CD4-positive, CD25-positive, alpha-beta regulatory T cell (primary cell): ENCODE measurements around the gene PRAMEF2. TPM values are rescaled to one million over a fixed set of nuclear protein-coding genes. Genes with fewer than 3 reads are reported as not detected.
"Not testable (repeated sequence)": the region's sequence is repeated elsewhere in the genome, so short reads cannot be mapped to it uniquely, and the experiment has no call there.

Experiments
- ATAC-seq, 2 donors: fragments of 150-1000 bp; cut with Tn5 transposase; one replicate each; pipeline ENCODE4 v1.10.0; 2021; ENCODE audit warnings: low read depth in 2 of 2, moderate number of reproducible peaks in 2 of 2, moderate library complexity in 1 of 2
- DNase-seq, 3 donors: peaks; one replicate each; pipeline versions ENCODE4 v3.0.0 to v3.0.0-alpha.2; 2012 to 2022; ENCODE audit warnings: mixed read lengths in 1 of 3
- H3K27ac ChIP-seq: one replicate; pipeline ENCODE4 v1.7.0; 2013; ENCODE audit warnings: mild to moderate bottlenecking, low read length; ENCODE audit not compliant: insufficient read depth, poor library complexity, severe bottlenecking
- H3K27me3 ChIP-seq: one replicate; pipeline ENCODE4 v1.7.0; 2013; ENCODE audit warnings: low read length; ENCODE audit not compliant: control insufficient read depth, insufficient read depth
- H3K36me3 ChIP-seq: one replicate; pipeline ENCODE4 v1.7.0; 2013; ENCODE audit warnings: mild to moderate bottlenecking, low read length, moderate library complexity; ENCODE audit not compliant: control insufficient read depth, insufficient read depth
- H3K4me1 ChIP-seq: 2 replicates; pipeline ENCODE4 v1.7.0; 2013; ENCODE audit warnings: mild to moderate bottlenecking, low read length; ENCODE audit not compliant: insufficient read depth, control insufficient read depth, poor library complexity, severe bottlenecking
- H3K4me3 ChIP-seq: one replicate; pipeline ENCODE4 v1.7.0; 2013; ENCODE audit warnings: low read depth, mild to moderate bottlenecking, low read length, moderate library complexity
- H3K9me3 ChIP-seq, 2 experiments: 1 replicate in 1 of 2; 2 replicates in 1 of 2; pipeline ENCODE4 v1.7.0; 2013; ENCODE audit warnings: low read length in 2 of 2, mild to moderate bottlenecking in 1 of 2, moderate library complexity in 1 of 2; ENCODE audit not compliant: control insufficient read depth in 2 of 2
- H3K27ac Mint-ChIP-seq, 3 donors: one replicate each; pipeline ENCODE4 v1.8.0; 2020 to 2022; ENCODE audit warnings: mild to moderate bottlenecking in 3 of 3, mixed read lengths in 3 of 3, moderate library complexity in 2 of 3
- H3K27me3 Mint-ChIP-seq: one replicate; pipeline ENCODE4 v1.8.0; 2022; ENCODE audit warnings: mild to moderate bottlenecking, mixed read lengths
- H3K36me3 Mint-ChIP-seq: one replicate; pipeline ENCODE4 v1.8.0; 2020; ENCODE audit warnings: mixed read lengths
- H3K4me1 Mint-ChIP-seq, 4 donors: one replicate each; pipeline ENCODE4 v1.8.0; 2020 to 2022; ENCODE audit warnings: mixed read lengths in 4 of 4, mild to moderate bottlenecking in 1 of 4
- H3K4me3 Mint-ChIP-seq, 4 donors: one replicate each; pipeline ENCODE4 v1.8.0; 2020 to 2022; ENCODE audit warnings: mild to moderate bottlenecking in 4 of 4, mixed read lengths in 4 of 4, moderate library complexity in 3 of 4
- H3K9me3 Mint-ChIP-seq, 7 donors: one replicate each; pipeline ENCODE4 v1.8.0; 2020 to 2022; ENCODE audit warnings: mixed read lengths in 7 of 7, mild to moderate bottlenecking in 3 of 7, moderate library complexity in 2 of 7
- polyA plus RNA-seq, 4 donors: library from polyadenylated mRNA; unstranded; fragments of 300-500 nt; fragmentation: Illumina TruSeq; gene quantifications; one replicate each; pipeline ENCODE4 v1.2.3, GENCODE V29; 2021
- total RNA-seq: library from RNA; stranded (reverse); gene quantifications from one replicate; pipeline ENCODE4 v1.2.3, GENCODE V29; 2022

PRAMEF2 gene
- total RNA-seq (not detected), polyA plus RNA-seq (not detected)

GRCh38 chr1:12856786-12857185, at the start of gene PRAMEF2:
Gene PRAMEF2 (plus strand): TSS chr1:12857086. CDS start chr1:12859010, 1,924 bp downstream.
- DNase-seq, H3K9me3 ChIP-seq, H3K27ac ChIP-seq, H3K4me3 ChIP-seq, ATAC-seq, H3K4me3 Mint-ChIP-seq, H3K36me3 ChIP-seq, H3K4me1 ChIP-seq, H3K9me3 Mint-ChIP-seq, H3K4me1 Mint-ChIP-seq, H3K27me3 ChIP-seq, H3K27ac Mint-ChIP-seq, H3K27me3 Mint-ChIP-seq, H3K36me3 Mint-ChIP-seq: not testable (repeated sequence)

- Mint-ChIP-seq H3K4me3 (no peak overlapping the region), H3K27me3 (peaks cover 5% of the 10 kb centered on the region), H3K36me3 (no peaks in the 10 kb centered on the region), H3K9me3 (peaks cover 0 to 10% (median 5%) of the 10 kb centered on the region in 7 donors), H3K27ac (no peak overlapping the region), H3K4me1 (no peaks in the 10 kb centered on the region)
- no peak overlapping the region for H3K27ac ChIP-seq
- no peaks in the 10 kb centered on the region for H3K27me3 ChIP-seq
- H3K4me1 ChIP-seq = no peaks in the 10 kb centered on the region
- ATAC-seq = no peak
- peaks cover 0 to 5% of the 10 kb centered on the region in 2 experiments for H3K9me3 ChIP-seq
- no peaks in the 10 kb centered on the region for H3K36me3 ChIP-seq
- DNase-seq = no peak
- H3K4me3 ChIP-seq = no peak overlapping the region
Measured at GRCh38 chr1:12809933-12810332, 47.0 kb upstream of the PRAMEF2 start.

GRCh38 chr1:12810691-12811408, 46.0 kb upstream of the PRAMEF2 start:
- ATAC-seq (no peak), DNase-seq (no peak)
- Histone ChIP-seq H3K4me3 (no peak overlapping the region), H3K36me3 (no peaks in the 10 kb centered on the region), H3K9me3 (peaks cover 0 to 2% of the 10 kb centered on the region in 2 experiments), H3K27me3 (no peaks in the 10 kb centered on the region), H3K27ac (no peak overlapping the region), H3K4me1 (no peaks in the 10 kb centered on the region)
- H3K9me3 Mint-ChIP-seq = peaks cover 0 to 10% (median 2%) of the 10 kb centered on the region in 7 donors
- H3K4me3 Mint-ChIP-seq = no peak overlapping the region
- H3K4me1 Mint-ChIP-seq = no peaks in the 10 kb centered on the region
- peaks cover 5% of the 10 kb centered on the region for H3K27me3 Mint-ChIP-seq
- H3K27ac Mint-ChIP-seq = no peak overlapping the region
- H3K36me3 Mint-ChIP-seq = no peaks in the 10 kb centered on the region

- Histone ChIP-seq H3K27me3 (no peaks in the 10 kb centered on the region), H3K4me3 (no peak overlapping the region), H3K27ac (no peak overlapping the region), H3K4me1 (no peaks in the 10 kb centered on the region), H3K9me3 (no peaks in the 10 kb centered on the region), H3K36me3 (no peaks in the 10 kb centered on the region)
- DNase-seq (no peak), ATAC-seq (no peak)
- H3K9me3 Mint-ChIP-seq = peaks cover 0 to 5% (median 2%) of the 10 kb centered on the region in 7 donors
- H3K27me3 Mint-ChIP-seq = peaks cover 5% of the 10 kb centered on the region
- H3K4me1 Mint-ChIP-seq = no peaks in the 10 kb centered on the region
- no peaks in the 10 kb centered on the region for H3K36me3 Mint-ChIP-seq
- H3K4me3 Mint-ChIP-seq = no peak overlapping the region
- no peak overlapping the region for H3K27ac Mint-ChIP-seq
Measured at GRCh38 chr1:12811409-12811784, 45.5 kb upstream of the PRAMEF2 start.

GRCh38 chr1:12819061-12819460, 37.8 kb upstream of the PRAMEF2 start:
- H3K4me1 Mint-ChIP-seq, H3K36me3 Mint-ChIP-seq, H3K36me3 ChIP-seq, ATAC-seq, H3K27ac Mint-ChIP-seq, H3K9me3 ChIP-seq, H3K27me3 ChIP-seq, DNase-seq, H3K4me1 ChIP-seq, H3K4me3 Mint-ChIP-seq, H3K4me3 ChIP-seq, H3K9me3 Mint-ChIP-seq, H3K27ac ChIP-seq: not testable (repeated sequence)
- peaks cover 10% of the 10 kb centered on the region for H3K27me3 Mint-ChIP-seq

GRCh38 chr1:12831310-12831709, 25.6 kb upstream of the PRAMEF2 start, which contains the start of gene PRAMEF11:
Gene PRAMEF11 (minus strand): TSS chr1:12831410. CDS start chr1:12828789, 2,621 bp downstream.
- H3K4me3 Mint-ChIP-seq, H3K27me3 Mint-ChIP-seq, H3K9me3 Mint-ChIP-seq, ATAC-seq, H3K36me3 Mint-ChIP-seq, DNase-seq, H3K27ac ChIP-seq, H3K4me1 Mint-ChIP-seq, H3K27me3 ChIP-seq, H3K9me3 ChIP-seq, H3K36me3 ChIP-seq, H3K4me1 ChIP-seq, H3K4me3 ChIP-seq, H3K27ac Mint-ChIP-seq: not testable (repeated sequence)

GRCh38 chr1:12833251-12833650, 23.6 kb upstream of the PRAMEF2 start:
- H3K9me3 Mint-ChIP-seq, H3K4me3 Mint-ChIP-seq, H3K27me3 ChIP-seq, H3K4me3 ChIP-seq, DNase-seq, ATAC-seq, H3K4me1 Mint-ChIP-seq, H3K36me3 Mint-ChIP-seq, H3K36me3 ChIP-seq, H3K27ac ChIP-seq, H3K4me1 ChIP-seq, H3K27ac Mint-ChIP-seq, H3K9me3 ChIP-seq: not testable (repeated sequence)
- peaks cover 10% of the 10 kb centered on the region for H3K27me3 Mint-ChIP-seq

- H3K36me3 Mint-ChIP-seq, H3K9me3 ChIP-seq, ATAC-seq, DNase-seq, H3K4me3 ChIP-seq, H3K4me1 ChIP-seq, H3K9me3 Mint-ChIP-seq, H3K4me3 Mint-ChIP-seq, H3K27me3 Mint-ChIP-seq, H3K27ac ChIP-seq, H3K27me3 ChIP-seq, H3K27ac Mint-ChIP-seq, H3K36me3 ChIP-seq, H3K4me1 Mint-ChIP-seq: not testable (repeated sequence)
Measured at GRCh38 chr1:12848620-12849019, 8.3 kb upstream of the PRAMEF2 start, which contains the start of gene HNRNPCL1. Gene HNRNPCL1 (minus strand): TSS chr1:12848720. CDS start chr1:12848289, 431 bp downstream.
